HCT116 (cell line): Measurements from ENCODE around the gene UAP1.

Experiments used
- CTCF ChIP-seq, 3 experiments: fragments of 200-600 bp in 1 of 3; sonication (generic) in 1 of 3; IDR thresholded peaks in 2 of 3; conservative IDR thresholded peaks in 1 of 3; 2 replicates each; pipeline ENCODE4 v1.5.1; 2012 to 2017; ENCODE audit warnings: low read depth in 2 of 3, low read length in 2 of 3, antibody characterized with exemption in 1 of 3, borderline replicate concordance in 1 of 3, control low read depth in 1 of 3, mild to moderate bottlenecking in 1 of 3, mixed read lengths in 1 of 3, mixed run types in 1 of 3, moderate library complexity in 1 of 3; ENCODE audit not compliant: insufficient read depth in 1 of 3
- EZH2 ChIP-seq: fragments of 200-600 bp; sonication (generic); IDR thresholded peaks from 2 replicates; pipeline ENCODE4 v1.6.1; 2017; ENCODE audit warnings: antibody characterized with exemption, mixed run types
- MAX ChIP-seq: IDR thresholded peaks from 2 replicates; pipeline ENCODE4 v1.6.1; 2012

GRCh38 chr1:162629077-162629627 lies 67.6 kb downstream of the UAP1 start:
- TF ChIP-seq EZH2 (no peak), CTCF (IDR thresholded peaks at IDR 0.05 in 2 of 3, conservative IDR thresholded peaks at IDR 0.05 in 1 of 3; ENCODE audit: borderline replicate concordance in 1 of 3, insufficient read depth in 1 of 3, low read depth in 2 of 3, low read length in 2 of 3) (no peak), MAX (no peak)
